Loucy (cell line): Measurements from ENCODE around the gene OR2AG2.
A peak's percentile ranks its signal among the peaks of the same experiment; 100 is the strongest.

Experiments used
- H2AFZ ChIP-seq: fragments of 200-600 bp; sonication (generic); 2 replicates; pipeline ENCODE4 v1.6.0; 2016; ENCODE audit warnings: antibody characterized with exemption, mild to moderate bottlenecking, low read length, moderate library complexity
- H3F3A ChIP-seq: fragments of 200-600 bp; 2 replicates; pipeline ENCODE4 v1.6.0; 2016; ENCODE audit warnings: antibody characterized with exemption, low read depth, mild to moderate bottlenecking
- H3K27me3 ChIP-seq: fragments of 200-600 bp; sonication (generic); 2 replicates; pipeline ENCODE4 v1.6.1; 2014; ENCODE audit warnings: low read length, mild to moderate bottlenecking; ENCODE audit not compliant: insufficient read depth, poor library complexity, severe bottlenecking
- H3K36me3 ChIP-seq: fragments of 200-600 bp; sonication (generic); 2 replicates; pipeline ENCODE4 v1.6.1; 2016; ENCODE audit warnings: low read length; ENCODE audit not compliant: insufficient read depth
- H3K4me1 ChIP-seq: fragments of 200-600 bp; sonication (generic); 2 replicates; pipeline ENCODE4 v1.5.1; 2014; ENCODE audit warnings: low read length, mild to moderate bottlenecking; ENCODE audit not compliant: insufficient read depth, poor library complexity, severe bottlenecking
- H3K4me2 ChIP-seq: fragments of 200-600 bp; sonication (generic); 2 replicates; pipeline ENCODE4 v1.6.0; 2014; ENCODE audit warnings: antibody characterized with exemption, low read length, low read depth, mild to moderate bottlenecking; ENCODE audit not compliant: poor library complexity, severe bottlenecking
- H3K4me3 ChIP-seq: fragments of 200-600 bp; sonication (generic); 2 replicates; pipeline ENCODE4 v1.5.1; 2014; ENCODE audit warnings: low read length, mild to moderate bottlenecking, mixed read lengths; ENCODE audit not compliant: poor library complexity, severe bottlenecking
- H3K79me2 ChIP-seq: fragments of 200-600 bp; sonication (generic); 2 replicates; pipeline ENCODE4 v1.6.1; 2014; ENCODE audit warnings: low read length; ENCODE audit not compliant: insufficient read depth
- H3K9ac ChIP-seq: fragments of 200-600 bp; sonication (generic); 2 replicates; pipeline ENCODE4 v1.6.0; 2014; ENCODE audit warnings: mild to moderate bottlenecking, low read depth, low read length, moderate library complexity; ENCODE audit not compliant: poor library complexity, severe bottlenecking
- H3K9me2 ChIP-seq: fragments of 200-600 bp; sonication (generic); replicated peaks from 2 replicates; pipeline ENCODE4 v1.6.1; 2016; ENCODE audit warnings: low read depth, low read length, mixed read lengths
- H3K9me3 ChIP-seq: fragments of 200-600 bp; sonication (generic); 2 replicates; pipeline ENCODE4 v1.6.1; 2014; ENCODE audit warnings: mild to moderate bottlenecking, antibody characterized with exemption, low read length, low read depth; ENCODE audit not compliant: insufficient read depth
- H4K20me1 ChIP-seq: fragments of 200-600 bp; sonication (generic); 2 replicates; pipeline ENCODE4 v1.6.0; 2014; ENCODE audit warnings: antibody characterized with exemption, low read length, mild to moderate bottlenecking; ENCODE audit not compliant: insufficient read depth, poor library complexity, severe bottlenecking
- CTCF ChIP-seq: fragments of 200-600 bp; sonication (generic); conservative IDR thresholded peaks from 2 replicates; pipeline ENCODE4 v1.5.1; 2014; ENCODE audit warnings: mild to moderate bottlenecking, antibody characterized with exemption, low read length
- EZH2phosphoT487 ChIP-seq: fragments of 200-600 bp; IDR thresholded peaks from 2 replicates; pipeline ENCODE4 v1.6.1; 2018; ENCODE audit warnings: antibody characterized with exemption, mild to moderate bottlenecking, moderate library complexity, borderline replicate concordance

OR2AG2 gene

GRCh38 chr11:6755953-6756347, 15.8 kb downstream of the OR2AG2 start:
- no peak overlapping the region for H3K9ac ChIP-seq
- no peak for TF ChIP-seq EZH2phosphoT487
- TF ChIP-seq CTCF, result no peak
- H3K79me2 ChIP-seq, result no peaks in the 10 kb centered on the region
- no peaks in the 10 kb centered on the region for H3F3A ChIP-seq
- H3K27me3 ChIP-seq, result no peaks in the 10 kb centered on the region
- no peaks in the 10 kb centered on the region for H3K36me3 ChIP-seq
- no peaks in the 10 kb centered on the region for H4K20me1 ChIP-seq
- H2AFZ ChIP-seq, result no peak overlapping the region
- no peak overlapping the region for H3K4me2 ChIP-seq
- no peaks in the 10 kb centered on the region for H3K9me3 ChIP-seq
- H3K4me1 ChIP-seq, result no peaks in the 10 kb centered on the region
- no peak overlapping the region for H3K4me3 ChIP-seq
- H3K9me2 ChIP-seq, result no peaks in the 10 kb centered on the region

- Histone ChIP-seq H3K79me2 (no peaks in the 10 kb centered on the region), H4K20me1 (no peaks in the 10 kb centered on the region), H3K4me1 (no peaks in the 10 kb centered on the region), H3K4me3 (no peak overlapping the region), H3K9ac (no peak overlapping the region), H3F3A (no peaks in the 10 kb centered on the region), H3K9me3 (no peaks in the 10 kb centered on the region), H3K36me3 (no peaks in the 10 kb centered on the region), H2AFZ (no peak overlapping the region), H3K4me2 (no peak overlapping the region), H3K27me3 (no peaks in the 10 kb centered on the region), H3K9me2 (no peaks in the 10 kb centered on the region)
- TF ChIP-seq EZH2phosphoT487 (no peak), CTCF (peak; percentile 90)
Observed at GRCh38 chr11:6755303-6755952, 16.3 kb downstream of the OR2AG2 start.

- H3K4me1 ChIP-seq, result peaks cover 56% of the 10 kb centered on the region
- H3K9me2 ChIP-seq, result no peaks in the 10 kb centered on the region
- peaks cover 12% of the 10 kb centered on the region; the same call in 1 of the 2 replicates for H3F3A ChIP-seq
- H2AFZ ChIP-seq, result peak overlapping the region; percentile 82; the same call in 1 of the 2 replicates
- H3K9me3 ChIP-seq, result no peaks in the 10 kb centered on the region
- no peaks in the 10 kb centered on the region for H3K36me3 ChIP-seq
- no peaks in the 10 kb centered on the region for H4K20me1 ChIP-seq
- TF ChIP-seq EZH2phosphoT487 (no peak), CTCF (no peak)
- H3K9ac ChIP-seq, result peak overlapping the region; percentile 78
- peak overlapping the region; percentile 76 for H3K4me3 ChIP-seq
- peaks cover 27% of the 10 kb centered on the region for H3K79me2 ChIP-seq
- no peaks in the 10 kb centered on the region for H3K27me3 ChIP-seq
- H3K4me2 ChIP-seq, result peak overlapping the region; percentile 95
Observed at GRCh38 chr11:6747097-6747668, 24.6 kb downstream of the OR2AG2 start.
